NCI-H82 treated with DMSO at 0.1 percent for 48 hours (cell line): ENCODE measurements around the gene BNC2.

Experiments used
- DNase-seq: peaks from one replicate; lab custom pipeline; 2025; ENCODE audit not compliant: unreplicated experiment; lab: John Stamatoyannopoulos, UW

BNC2 gene

DNA sequence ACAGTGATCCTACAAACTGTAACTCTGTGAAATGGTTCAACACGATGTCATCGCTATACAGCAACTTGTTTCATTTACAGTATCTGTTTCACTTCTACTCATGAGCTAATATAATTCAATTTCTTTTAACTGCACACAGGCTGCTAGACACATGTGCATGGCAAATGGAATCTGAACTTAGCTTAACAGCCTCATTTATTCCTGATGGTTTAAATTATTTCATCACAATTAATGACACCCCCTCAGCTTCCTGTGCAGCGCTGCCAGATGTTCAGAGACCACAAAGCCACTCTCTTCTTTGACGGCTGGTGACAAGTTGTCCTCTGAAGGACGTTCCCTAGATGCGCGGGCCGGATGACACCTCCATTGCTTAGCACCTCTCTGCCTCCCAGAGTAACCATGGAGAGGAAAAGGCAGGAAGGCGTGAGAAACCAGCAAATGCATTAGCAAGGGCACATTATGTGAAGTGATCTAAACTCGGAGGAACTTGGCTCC is 191.1 kb downstream of the BNC2 start:
- no peak for DNase-seq

GRCh38 chr9:16676519-16676918 is 194.0 kb downstream of the BNC2 start:
- DNase-seq: no peak

DNA sequence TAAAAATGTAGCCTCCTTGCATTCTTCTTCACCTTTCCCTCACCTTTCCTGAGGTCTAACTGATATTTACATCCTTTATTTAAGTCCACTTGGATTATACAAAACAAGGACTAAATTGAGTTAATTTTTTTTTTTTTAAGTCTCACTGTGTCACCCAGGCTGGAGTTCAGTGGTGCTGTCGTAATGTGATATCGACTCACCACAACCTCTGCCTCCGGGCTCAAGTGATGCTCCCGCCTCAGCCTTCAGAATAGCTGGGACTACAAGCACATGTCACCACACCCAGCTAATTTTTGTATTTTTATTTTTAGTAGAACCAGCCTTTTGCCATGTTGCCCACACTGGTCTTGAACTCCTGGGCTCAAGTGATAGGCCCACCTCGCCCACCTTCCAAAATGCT is 195.3 kb downstream of the BNC2 start:
- DNase-seq: no peak

DNA sequence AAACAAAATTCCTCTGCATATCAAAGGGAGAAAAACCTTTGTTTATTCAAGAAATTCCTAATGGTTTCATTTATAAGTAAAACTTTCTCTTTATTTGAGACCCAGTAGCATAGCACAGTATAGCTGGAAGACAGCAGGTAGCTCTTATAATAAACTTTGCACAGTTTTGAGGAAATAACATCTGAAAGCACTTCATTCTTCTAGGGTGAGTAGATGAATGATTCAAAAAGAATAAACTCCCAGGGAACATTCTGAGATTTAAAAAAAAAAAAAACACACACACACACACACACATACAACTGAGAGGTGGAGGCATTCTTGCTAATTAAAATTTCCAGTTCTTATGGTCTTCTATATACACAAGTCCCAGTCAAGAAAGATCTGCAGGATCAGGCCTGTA is 197.3 kb downstream of the BNC2 start:
- no peak for DNase-seq

GRCh38 chr9:16672501-16672900 is 198.0 kb downstream of the BNC2 start:
- DNase-seq: no peak

- DNase-seq: no peak
These were observed 198.8 kb downstream of the BNC2 start for GRCh38 chr9:16671591-16672137.

- DNase-seq: no peak
These were observed 199.7 kb downstream of the BNC2 start for GRCh38 chr9:16670791-16671190.

GRCh38 chr9:16668734-16669295 is 201.7 kb downstream of the BNC2 start:
- DNase-seq: no peak

DNA sequence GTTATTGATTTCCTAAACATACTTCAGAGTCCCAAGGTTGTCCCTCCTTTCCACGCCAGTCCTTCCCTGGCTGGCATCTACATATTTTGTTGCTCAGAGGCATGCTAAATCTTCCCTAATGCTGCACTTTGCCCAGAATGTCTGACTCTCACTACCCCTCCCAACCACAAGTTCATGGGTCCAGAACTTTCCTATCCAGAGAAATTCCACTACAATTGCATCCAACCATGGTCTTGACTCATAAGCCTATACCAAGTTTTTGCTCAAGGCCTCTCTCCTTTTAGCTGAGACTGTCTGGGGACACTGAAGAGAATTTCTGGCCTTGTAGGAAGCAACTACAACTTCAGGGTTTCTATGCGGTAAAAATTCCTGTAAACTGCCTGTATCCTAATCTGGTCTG is 206.3 kb downstream of the BNC2 start:
- DNase-seq: no peak

- no peak for DNase-seq
These were observed 208.7 kb downstream of the BNC2 start for GRCh38 chr9:16661816-16662215.

GRCh38 chr9:16659096-16659495 is 211.4 kb downstream of the BNC2 start:
- no peak for DNase-seq

- no peak for DNase-seq
These were observed 213.9 kb downstream of the BNC2 start for GRCh38 chr9:16656432-16657169.

GRCh38 chr9:16654596-16655126 is 215.8 kb downstream of the BNC2 start:
- DNase-seq: no peak

DNA sequence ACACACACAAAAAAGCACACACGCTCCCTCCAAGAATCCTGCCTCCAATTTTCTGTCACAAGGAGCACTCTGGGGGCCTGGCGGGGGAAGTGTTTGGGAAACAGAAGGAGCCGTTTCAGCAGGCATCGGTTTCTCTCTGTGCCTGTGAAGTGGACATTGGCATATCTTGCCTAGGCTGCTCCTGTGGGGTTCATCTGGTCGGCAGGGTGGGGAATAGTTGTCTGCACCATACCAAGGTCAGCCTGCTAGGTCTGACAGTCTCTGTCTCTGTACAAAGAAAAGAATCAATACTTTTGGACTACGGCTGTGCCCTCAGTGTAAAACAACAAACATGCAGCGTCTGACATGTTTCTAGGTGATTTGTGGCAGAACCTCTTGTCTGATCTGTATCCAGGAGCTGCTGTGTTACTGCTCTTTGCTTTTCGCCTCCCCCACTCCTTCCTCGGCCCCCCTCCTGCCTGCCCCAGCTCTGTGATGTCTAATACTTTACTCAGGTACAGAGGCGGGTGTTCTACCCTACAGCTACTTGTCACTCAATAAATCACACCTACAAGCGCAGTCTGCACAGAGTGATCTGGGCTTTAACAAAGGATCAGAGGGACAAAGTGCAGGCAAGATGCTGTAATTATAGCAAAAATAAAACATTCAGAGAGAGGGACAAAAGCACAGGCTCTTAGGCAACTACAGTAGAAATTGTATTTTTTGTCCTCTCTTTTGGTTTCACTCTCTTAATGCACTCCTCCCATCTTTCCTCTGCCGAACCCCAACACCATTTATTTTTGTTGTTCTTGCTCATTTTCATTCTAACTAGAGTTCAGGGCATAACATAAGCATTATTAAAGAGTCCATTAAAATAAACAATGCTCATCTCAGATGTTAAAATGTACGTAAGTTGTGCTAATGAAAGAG is 216.7 kb downstream of the BNC2 start:
- no peak for DNase-seq

GRCh38 chr9:16652582-16652981 is 217.9 kb downstream of the BNC2 start:
- DNase-seq: no peak

GRCh38 chr9:16651446-16651964 is 219.0 kb downstream of the BNC2 start:
- no peak for DNase-seq

DNA sequence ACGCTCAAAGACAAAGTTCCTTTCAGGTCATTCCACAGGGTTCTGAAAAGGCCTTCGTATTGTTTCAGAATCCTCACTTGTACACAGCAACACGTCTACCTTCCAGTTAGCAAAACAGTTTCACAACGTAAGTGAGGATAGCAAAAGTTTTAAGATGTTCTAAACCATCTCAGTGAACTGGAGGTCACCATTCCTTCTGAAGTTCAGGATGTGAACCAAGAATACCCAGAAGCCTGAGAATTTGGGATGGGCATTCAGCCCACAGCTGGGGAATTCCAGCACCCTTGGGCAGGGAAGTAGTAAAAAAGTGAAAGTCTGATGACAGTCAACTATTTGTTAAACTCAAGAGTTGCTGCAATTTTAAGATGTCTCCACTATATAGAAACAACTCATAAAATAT is 224.5 kb downstream of the BNC2 start:
- no peak for DNase-seq

DNA sequence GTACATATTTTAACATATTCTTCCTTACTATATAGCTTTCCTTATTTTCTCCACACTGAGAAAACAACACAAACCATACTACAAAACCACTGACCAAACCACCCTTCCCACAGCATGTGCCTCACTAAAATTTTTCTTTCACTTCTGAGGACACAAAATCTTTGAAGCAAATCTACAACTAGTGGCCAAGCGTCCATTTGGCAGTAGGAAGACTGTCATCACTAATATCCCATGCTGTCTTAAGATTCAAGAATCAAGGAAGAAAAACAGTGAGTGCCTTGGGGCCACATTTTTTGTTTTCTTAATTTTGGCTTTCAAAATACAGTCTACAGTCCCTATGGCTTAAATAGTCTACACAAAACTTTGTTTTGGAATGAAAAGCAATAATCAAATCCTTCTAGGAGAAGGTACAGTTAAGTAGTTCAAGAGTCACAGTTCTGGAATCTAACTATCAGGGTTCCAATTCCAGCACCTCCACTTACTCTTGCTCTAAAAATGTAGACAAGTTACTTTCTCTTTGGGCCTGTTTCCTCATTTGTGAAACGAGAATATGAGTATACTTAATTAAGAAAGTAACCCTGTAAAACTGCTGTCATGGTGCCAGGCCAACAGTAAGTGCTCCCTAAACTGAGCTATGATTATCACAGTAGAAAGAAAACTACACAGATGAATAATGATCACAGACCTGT is 227.9 kb downstream of the BNC2 start:
- no peak for DNase-seq

DNA sequence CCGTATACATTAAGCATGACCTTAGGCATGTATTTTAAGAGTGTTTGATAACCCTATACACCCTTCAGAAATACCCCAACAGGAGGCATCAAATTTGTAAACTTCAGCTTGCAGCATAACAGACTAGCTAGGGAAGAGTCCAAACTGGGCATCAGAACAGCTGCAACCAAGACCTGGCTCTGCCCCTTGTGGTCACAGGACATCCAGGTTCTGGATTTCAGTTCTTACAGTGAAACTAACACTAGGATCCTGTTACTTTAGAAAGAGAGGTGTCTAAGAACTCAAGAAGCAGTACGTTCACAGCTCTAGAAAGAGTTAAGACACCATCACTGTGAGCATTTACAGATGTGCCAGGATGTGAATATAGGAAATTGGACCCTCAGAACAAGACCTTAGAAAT is 229.8 kb downstream of the BNC2 start:
- DNase-seq: no peak

DNA sequence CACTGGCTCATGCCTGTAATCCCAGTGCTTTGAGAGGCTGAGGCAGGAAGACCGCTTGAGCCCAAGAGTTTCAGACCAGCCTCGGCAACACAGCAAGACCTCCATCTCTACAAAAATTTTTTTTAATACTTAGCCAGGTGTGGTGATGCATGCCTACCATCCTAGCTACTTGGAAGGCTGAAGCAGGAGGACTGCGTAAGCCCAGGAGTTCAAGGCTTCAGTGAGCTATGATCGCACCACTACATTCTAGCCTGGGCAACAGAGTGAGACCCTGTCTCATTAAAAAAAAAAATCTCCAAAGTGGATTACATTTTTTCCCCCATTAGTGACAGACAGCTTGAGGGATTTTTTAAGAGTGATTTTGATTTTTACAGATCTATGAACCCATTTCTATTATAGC is 230.8 kb downstream of the BNC2 start:
- DNase-seq: no peak
